ENCODE measurements around the gene C6orf132. TPM values are rescaled to one million over a fixed set of nuclear protein-coding genes. Genes with fewer than 3 reads are reported as not detected.

C6orf132 gene
- total RNA-seq, 2 donors from 2014 or later: 0.54 to 2.4 TPM

- no peaks in the 10 kb centered on the region for H3K4me1 ChIP-seq (ENCODE audit: control insufficient read depth in 1 of 2, low read depth in 2 of 2)
- ATAC-seq (ENCODE audit: insufficient number of reproducible peaks, low FRiP score, low read depth) (no peak), DNase-seq (ENCODE audit: low spot score) (no peak)
- no peaks in the 10 kb centered on the region for H3K9me3 ChIP-seq
- no peak overlapping the region for H3K27ac ChIP-seq
- no peaks in the 10 kb centered on the region for H3K36me3 ChIP-seq
- no peaks in the 10 kb centered on the region for H3K27me3 ChIP-seq (replicated peaks; ENCODE audit: insufficient read depth)
- no peak overlapping the region for H3K4me3 ChIP-seq
- no peak for TF ChIP-seq CTCF (IDR thresholded peaks at IDR 0.05)
Observed at GRCh38 chr6:42184475-42184874, 42.1 kb upstream of the C6orf132 start.

GRCh38 chr6:42182101-42182500 lies 39.7 kb upstream of the C6orf132 start:
- ATAC-seq (ENCODE audit: insufficient number of reproducible peaks, low FRiP score, low read depth): no peak
- Histone ChIP-seq H3K9me3 (no peaks in the 10 kb centered on the region), H3K4me1 (ENCODE audit: control insufficient read depth in 1 of 2, low read depth in 2 of 2) (no peaks in the 10 kb centered on the region), H3K27me3 (replicated peaks; ENCODE audit: insufficient read depth) (no peaks in the 10 kb centered on the region), H3K4me3 (no peak overlapping the region), H3K27ac (no peak overlapping the region), H3K36me3 (no peaks in the 10 kb centered on the region)
- TF ChIP-seq CTCF (IDR thresholded peaks at IDR 0.05): no peak
- DNase-seq (ENCODE audit: low spot score): no peak

GRCh38 chr6:42179945-42180313 lies 37.5 kb upstream of the C6orf132 start:
- no peaks in the 10 kb centered on the region for H3K4me1 ChIP-seq (ENCODE audit: control insufficient read depth in 1 of 2, low read depth in 2 of 2)
- no peak for TF ChIP-seq CTCF (IDR thresholded peaks at IDR 0.05)
- DNase-seq (ENCODE audit: low spot score): no peak
- no peak overlapping the region for H3K27ac ChIP-seq
- no peak for ATAC-seq (ENCODE audit: insufficient number of reproducible peaks, low FRiP score, low read depth)
- no peaks in the 10 kb centered on the region for H3K27me3 ChIP-seq (replicated peaks; ENCODE audit: insufficient read depth)
- no peaks in the 10 kb centered on the region for H3K36me3 ChIP-seq
- H3K9me3 ChIP-seq: no peaks in the 10 kb centered on the region
- no peak overlapping the region for H3K4me3 ChIP-seq

- no peak overlapping the region for H3K27ac ChIP-seq
- no peaks in the 10 kb centered on the region for H3K9me3 ChIP-seq
- no peaks in the 10 kb centered on the region for H3K27me3 ChIP-seq (replicated peaks; ENCODE audit: insufficient read depth)
- TF ChIP-seq CTCF (IDR thresholded peaks at IDR 0.05): no peak
- DNase-seq (ENCODE audit: low spot score) (no peak), ATAC-seq (ENCODE audit: insufficient number of reproducible peaks, low FRiP score, low read depth) (no peak)
- no peaks in the 10 kb centered on the region for H3K4me1 ChIP-seq (ENCODE audit: control insufficient read depth in 1 of 2, low read depth in 2 of 2)
- H3K36me3 ChIP-seq: no peaks in the 10 kb centered on the region
- no peak overlapping the region for H3K4me3 ChIP-seq
Observed at GRCh38 chr6:42179261-42179944, 37.0 kb upstream of the C6orf132 start.

- TF ChIP-seq CTCF (IDR thresholded peaks at IDR 0.05): no peak
- Histone ChIP-seq H3K36me3 (no peaks in the 10 kb centered on the region), H3K27ac (no peak overlapping the region), H3K9me3 (no peaks in the 10 kb centered on the region), H3K4me1 (ENCODE audit: control insufficient read depth in 1 of 2, low read depth in 2 of 2) (no peaks in the 10 kb centered on the region), H3K4me3 (no peak overlapping the region), H3K27me3 (replicated peaks; ENCODE audit: insufficient read depth) (no peaks in the 10 kb centered on the region)
- no peak for ATAC-seq (ENCODE audit: insufficient number of reproducible peaks, low FRiP score, low read depth)
- DNase-seq (ENCODE audit: low spot score): no peak
Observed at GRCh38 chr6:42177514-42178364, 35.3 kb upstream of the C6orf132 start.
